HCT116 (cell line): ENCODE data around the gene SMNDC1. TPM values are rescaled to one million over a fixed set of nuclear protein-coding genes. Genes with fewer than 3 reads are reported as not detected.

ENCODE experiments used
- ATAC-seq: fragments of 200-7000 bp; cut with Tn5 transposase; 2 replicates; pipeline ENCODE4 v1.9.1; 2020; ENCODE audit warnings: mild to moderate bottlenecking, moderate library complexity
- BruUV-seq: library from RNA; stranded (reverse); fragments of 400-500 nt; replicated peaks from 2 replicates; lab custom pipeline; 2021; lab: Mats Ljungman, UMichigan
- CTCF ChIA-PET: fragments of 300-600 bp; sonication (Branson Sonifier 250); formaldehyde crosslinking; loops from one replicate; lab custom pipeline; 2021; ENCODE audit warnings: antibody characterized with exemption; lab: Charles Lee
- POLR2A ChIA-PET: fragments of 300-600, 350-600 bp; sonication (Branson Sonifier 250); formaldehyde crosslinking; loops from one replicate; lab custom pipeline; 2021; ENCODE audit warnings: antibody characterized with exemption; lab: Charles Lee
- RAD21 ChIA-PET, 2 experiments: fragments of 300-600 bp; sonication (Branson Sonifier 250); formaldehyde crosslinking; loops; one replicate each; lab custom pipeline; 2023; ENCODE audit warnings: low total read pairs in 2 of 2; ENCODE audit not compliant: uncharacterized antibody in 2 of 2, unreplicated experiment in 2 of 2, low non-redundant PET in 1 of 2; lab: Charles Lee
- DNase-seq: peaks from one replicate; pipeline ENCODE4 v3.0.0-alpha.2; 2010; ENCODE audit warnings: low read depth, low spot score
- H2AFZ ChIP-seq: fragments of 200-600 bp; shearing (Covaris generic), sonication (generic); 2 replicates; pipeline ENCODE4 v1.6.1; 2017; ENCODE audit warnings: low read depth, mixed run types, mixed read lengths, antibody characterized with exemption, low read length; ENCODE audit not compliant: poor library complexity, severe bottlenecking
- H3K27ac ChIP-seq: 2 replicates; pipeline ENCODE4 v1.5.1; 2012; ENCODE audit warnings: low read depth, low read length
- H3K27me3 ChIP-seq: fragments of 200-600 bp; sonication (generic); 2 replicates; pipeline ENCODE4 v1.6.1; 2016; ENCODE audit warnings: mixed run types, low read length, mixed read lengths; ENCODE audit not compliant: insufficient read depth
- H3K36me3 ChIP-seq, 2 experiments: fragments of 200-500 bp in 1 of 2; fragments of 200-600 bp in 1 of 2; sonication (Bioruptor generic) in 1 of 2; sonication (generic) in 1 of 2; 2 replicates each; pipeline versions ENCODE4 v1.5.1 to v1.6.1; 2014 to 2016; ENCODE audit warnings: low read length in 2 of 2, inconsistent platforms in 1 of 2, mixed read lengths in 1 of 2, mixed run types in 1 of 2; ENCODE audit not compliant: insufficient read depth in 2 of 2, control insufficient read depth in 1 of 2
- H3K4me1 ChIP-seq, 2 experiments: fragments of 200-600 bp in 1 of 2; sonication (generic) in 1 of 2; 2 replicates each; pipeline versions ENCODE4 v1.5.1 to v1.6.1; 2012 to 2017; ENCODE audit warnings: low read length in 2 of 2, inconsistent platforms in 1 of 2, mild to moderate bottlenecking in 1 of 2, mixed read lengths in 1 of 2, mixed run types in 1 of 2, moderate library complexity in 1 of 2; ENCODE audit not compliant: insufficient read depth in 2 of 2, control insufficient read depth in 1 of 2
- H3K4me2 ChIP-seq: fragments of 200-600 bp; sonication (generic); 2 replicates; pipeline ENCODE4 v1.6.1; 2017; ENCODE audit warnings: mixed run types, low read length, mixed read lengths
- H3K4me3 ChIP-seq, 2 experiments: fragments of 200-600 bp in 1 of 2; sonication (generic) in 1 of 2; replicated peaks in 1 of 2; 2 replicates each; pipeline ENCODE4 v1.5.1; 2011 to 2016; ENCODE audit warnings: low read length in 2 of 2, control low read depth in 1 of 2, low read depth in 1 of 2, mild to moderate bottlenecking in 1 of 2, mixed read lengths in 1 of 2, mixed run types in 1 of 2
- H3K79me2 ChIP-seq: fragments of 200-600 bp; sonication (generic); 2 replicates; pipeline ENCODE4 v1.6.1; 2017; ENCODE audit warnings: mild to moderate bottlenecking, mixed run types, low read length, moderate library complexity, mixed read lengths; ENCODE audit not compliant: insufficient read depth
- H3K9ac ChIP-seq: fragments of 200-600 bp; sonication (generic); 2 replicates; pipeline ENCODE4 v1.6.1; 2016; ENCODE audit warnings: low read length, mixed read lengths
- H3K9me2 ChIP-seq: fragments of 200-600 bp; sonication (generic), shearing (Covaris generic); 2 replicates; pipeline ENCODE4 v1.6.1; 2017; ENCODE audit warnings: mixed run types, mild to moderate bottlenecking, moderate library complexity; ENCODE audit not compliant: insufficient read depth
- H3K9me3 ChIP-seq, 2 experiments: fragments of 200-500 bp in 1 of 2; fragments of 200-600 bp in 1 of 2; sonication (Bioruptor generic) in 1 of 2; sonication (generic) in 1 of 2; 2 replicates each; pipeline ENCODE4 v1.6.1; 2014 to 2017; ENCODE audit warnings: low read length in 2 of 2, mixed read lengths in 2 of 2, inconsistent platforms in 1 of 2, low read depth in 1 of 2, mild to moderate bottlenecking in 1 of 2, mixed run types in 1 of 2, moderate library complexity in 1 of 2; ENCODE audit not compliant: control insufficient read depth in 1 of 2, insufficient read depth in 1 of 2
- H4K20me1 ChIP-seq: fragments of 200-600 bp; sonication (generic), shearing (Covaris generic); 2 replicates; pipeline ENCODE4 v1.6.1; 2017; ENCODE audit warnings: mixed run types, mild to moderate bottlenecking, moderate library complexity; ENCODE audit not compliant: insufficient read depth
- CBX3 ChIP-seq: IDR thresholded peaks from 2 replicates; pipeline ENCODE4 v1.6.1; 2012; ENCODE audit warnings: low read depth
- CEBPB ChIP-seq: IDR thresholded peaks from 2 replicates; pipeline ENCODE4 v1.6.1; 2012; ENCODE audit warnings: low read depth
- EGR1 ChIP-seq: IDR thresholded peaks from 2 replicates; pipeline ENCODE4 v1.6.1; 2012; ENCODE audit warnings: low read depth
- JUND ChIP-seq: IDR thresholded peaks from 2 replicates; pipeline ENCODE4 v1.6.1; 2012
- POLR2A ChIP-seq: IDR thresholded peaks from 2 replicates; pipeline ENCODE4 v1.7.0; 2011; ENCODE audit warnings: borderline replicate concordance; ENCODE audit not compliant: insufficient read depth, insufficient read length; ENCODE audit errors: extremely low read depth
- POLR2AphosphoS5 ChIP-seq: IDR thresholded peaks from 2 replicates; pipeline ENCODE4 v1.6.1; 2011; ENCODE audit warnings: mild to moderate bottlenecking, low read depth, low read length, moderate library complexity
- REST ChIP-seq: IDR thresholded peaks from 2 replicates; pipeline ENCODE4 v1.6.1; 2012; ENCODE audit warnings: low read depth
- SIN3A ChIP-seq: IDR thresholded peaks from 2 replicates; pipeline ENCODE4 v1.6.1; 2012; ENCODE audit warnings: low read depth
- intact Hi-C: fragments of 100-400 bp; cut with micrococcal nuclease; formaldehyde crosslinking; loops from 2 replicates; pipeline ENCODE4 v1.10.0; 2022
- total RNA-seq: library from RNA; stranded (reverse); gene quantifications from one replicate; pipeline ENCODE4 v1.2.1, GENCODE V29; 2021; ENCODE audit not compliant: unreplicated experiment

Gene SMNDC1
- total RNA-seq, 1 experiment from 2014 or later: 61.7 TPM

DNA sequence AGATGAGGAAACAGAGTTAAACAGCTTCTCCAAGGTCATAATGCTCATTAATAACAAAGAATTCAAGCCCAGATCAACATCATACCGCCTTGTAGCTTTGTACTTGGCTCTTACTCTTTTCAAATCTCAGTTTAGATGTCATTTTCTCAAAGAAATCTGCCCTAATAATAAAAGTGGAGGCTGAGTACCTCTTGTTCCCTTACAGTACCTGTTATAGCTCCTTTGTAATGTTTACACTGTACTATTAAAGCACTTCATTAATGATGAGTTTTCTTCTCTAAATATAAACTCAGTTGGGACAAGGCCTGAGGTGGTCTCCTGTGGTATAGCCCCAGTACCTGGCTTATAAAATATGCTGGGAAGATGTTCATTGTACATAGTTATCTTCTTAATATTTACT, 7.8 kb downstream of the SMNDC1 start:
- Histone ChIP-seq H2AFZ (no peak overlapping the region), H3K4me2 (no peak overlapping the region), H4K20me1 (peaks cover 30% of the 10 kb centered on the region; the same call in 1 of the 2 replicates), H3K4me1 (no peaks in the 10 kb centered on the region), H3K27ac (no peak overlapping the region), H3K36me3 (peaks cover 84 to 96% of the 10 kb centered on the region in 2 experiments)
- no peak for DNase-seq
- CTCF ChIA-PET: interaction anchor here (1.2 kb wide), 1 partner anchor 303 kb away, joined by 3 read pairs; no protein-coding TSS in a partner anchor
- POLR2A ChIA-PET: interaction anchor here (0.9 to 2.2 kb wide), 2 partner anchors 11 to 234 kb away, joined by 6 to 7 read pairs; no protein-coding TSS in a partner anchor
- RAD21 ChIA-PET: no interaction called here
- no peak for TF ChIP-seq CEBPB
- TF ChIP-seq POLR2AphosphoS5: no peak
- TF ChIP-seq CBX3: no peak
- TF ChIP-seq SIN3A: no peak
- TF ChIP-seq POLR2A: no peak
- TF ChIP-seq JUND: no peak
- TF ChIP-seq EGR1: no peak
- TF ChIP-seq REST: no peak
- TF ChIP-seq, all 23 proteins: peak for 0
- H3K9me2 ChIP-seq: no peaks in the 10 kb centered on the region
- H3K9ac ChIP-seq: no peak overlapping the region
- no TSS peak for BruUV-seq
- ATAC-seq: no peak
- peaks cover 76% of the 10 kb centered on the region for H3K79me2 ChIP-seq
- intact Hi-C loops: no loop called here
- H3K27me3 ChIP-seq: no peaks in the 10 kb centered on the region
- no peak overlapping the region for H3K4me3 ChIP-seq
- no peaks in the 10 kb centered on the region for H3K9me3 ChIP-seq
